ENCODE results near the gene TMPO. TPM values are rescaled to one million over a fixed set of nuclear protein-coding genes. Genes with fewer than 3 reads are reported as not detected.
"Not testable (repeated sequence)": the region's sequence is repeated elsewhere in the genome, so short reads cannot be mapped to it uniquely, and the experiment has no call there.

Gene TMPO
- total RNA-seq, 3 donors from 2014 or later: 46.7 to 83.6 (median 69.8) TPM

DNA sequence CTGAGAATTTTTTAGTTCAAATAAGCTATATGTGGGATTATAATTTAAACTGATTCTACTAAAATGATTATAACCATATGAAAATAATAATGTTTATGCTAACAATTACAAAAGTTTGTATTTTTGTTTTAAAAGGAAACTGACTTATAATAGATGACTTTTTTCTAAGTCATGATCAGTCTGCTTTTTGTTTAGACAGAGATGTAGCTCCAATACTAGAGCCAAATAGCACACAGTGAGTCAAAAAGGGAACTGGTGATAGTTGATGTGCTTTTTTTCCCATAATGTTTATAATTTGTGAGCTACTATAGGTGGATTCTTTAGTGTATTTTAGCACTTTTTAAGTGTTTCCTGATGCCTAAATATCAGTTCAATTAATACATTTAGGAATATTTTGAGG is 28.3 kb downstream of the TMPO start:
- H3K36me3 ChIP-seq (ENCODE audit: low read depth): no peaks in the 10 kb centered on the region
- TF ChIP-seq, protein P1, sequence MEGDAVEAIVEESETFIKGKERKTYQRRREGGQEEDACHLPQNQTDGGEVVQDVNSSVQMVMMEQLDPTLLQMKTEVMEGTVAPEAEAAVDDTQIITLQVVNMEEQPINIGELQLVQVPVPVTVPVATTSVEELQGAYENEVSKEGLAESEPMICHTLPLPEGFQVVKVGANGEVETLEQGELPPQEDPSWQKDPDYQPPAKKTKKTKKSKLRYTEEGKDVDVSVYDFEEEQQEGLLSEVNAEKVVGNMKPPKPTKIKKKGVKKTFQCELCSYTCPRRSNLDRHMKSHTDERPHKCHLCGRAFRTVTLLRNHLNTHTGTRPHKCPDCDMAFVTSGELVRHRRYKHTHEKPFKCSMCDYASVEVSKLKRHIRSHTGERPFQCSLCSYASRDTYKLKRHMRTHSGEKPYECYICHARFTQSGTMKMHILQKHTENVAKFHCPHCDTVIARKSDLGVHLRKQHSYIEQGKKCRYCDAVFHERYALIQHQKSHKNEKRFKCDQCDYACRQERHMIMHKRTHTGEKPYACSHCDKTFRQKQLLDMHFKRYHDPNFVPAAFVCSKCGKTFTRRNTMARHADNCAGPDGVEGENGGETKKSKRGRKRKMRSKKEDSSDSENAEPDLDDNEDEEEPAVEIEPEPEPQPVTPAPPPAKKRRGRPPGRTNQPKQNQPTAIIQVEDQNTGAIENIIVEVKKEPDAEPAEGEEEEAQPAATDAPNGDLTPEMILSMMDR (IDR thresholded peaks at IDR 0.05): no peak
- no peak overlapping the region for H3K4me3 ChIP-seq
- no peaks in the 10 kb centered on the region for H3K9me3 ChIP-seq
- H3K4me1 ChIP-seq (ENCODE audit: low read depth): no peaks in the 10 kb centered on the region
- no peak for ATAC-seq
- DNase-seq: no peak
- intact Hi-C loops (cut with DNase I, micrococcal nuclease): no loop called here

DNA sequence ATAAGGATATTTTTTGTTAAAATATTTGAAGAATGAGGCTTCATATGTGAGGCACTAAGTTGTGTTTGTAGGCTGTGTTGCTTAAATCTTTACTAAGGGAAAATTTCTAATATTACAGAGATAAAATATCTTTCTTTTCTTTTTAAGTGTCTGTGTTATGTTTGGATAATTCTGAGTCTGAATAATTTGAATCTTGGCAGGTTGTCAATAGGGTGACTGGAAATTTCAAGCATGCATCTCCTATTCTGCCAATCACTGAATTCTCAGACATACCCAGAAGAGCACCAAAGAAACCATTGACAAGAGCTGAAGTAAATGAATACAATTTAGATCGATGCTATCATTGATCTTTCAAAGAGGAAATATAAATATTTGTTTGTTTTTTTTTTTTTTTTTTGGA is 29.4 kb downstream of the TMPO start:
- Histone ChIP-seq H3K4me3 (no peak overlapping the region), H3K9me3 (no peaks in the 10 kb centered on the region), H3K36me3 (ENCODE audit: low read depth) (no peaks in the 10 kb centered on the region), H3K4me1 (ENCODE audit: low read depth) (no peaks in the 10 kb centered on the region)
- DNase-seq: no peak
- no peak for ATAC-seq
- TF ChIP-seq, protein P1 (IDR thresholded peaks at IDR 0.05): no peak
- intact Hi-C loops (cut with DNase I, micrococcal nuclease): no loop called here

DNA sequence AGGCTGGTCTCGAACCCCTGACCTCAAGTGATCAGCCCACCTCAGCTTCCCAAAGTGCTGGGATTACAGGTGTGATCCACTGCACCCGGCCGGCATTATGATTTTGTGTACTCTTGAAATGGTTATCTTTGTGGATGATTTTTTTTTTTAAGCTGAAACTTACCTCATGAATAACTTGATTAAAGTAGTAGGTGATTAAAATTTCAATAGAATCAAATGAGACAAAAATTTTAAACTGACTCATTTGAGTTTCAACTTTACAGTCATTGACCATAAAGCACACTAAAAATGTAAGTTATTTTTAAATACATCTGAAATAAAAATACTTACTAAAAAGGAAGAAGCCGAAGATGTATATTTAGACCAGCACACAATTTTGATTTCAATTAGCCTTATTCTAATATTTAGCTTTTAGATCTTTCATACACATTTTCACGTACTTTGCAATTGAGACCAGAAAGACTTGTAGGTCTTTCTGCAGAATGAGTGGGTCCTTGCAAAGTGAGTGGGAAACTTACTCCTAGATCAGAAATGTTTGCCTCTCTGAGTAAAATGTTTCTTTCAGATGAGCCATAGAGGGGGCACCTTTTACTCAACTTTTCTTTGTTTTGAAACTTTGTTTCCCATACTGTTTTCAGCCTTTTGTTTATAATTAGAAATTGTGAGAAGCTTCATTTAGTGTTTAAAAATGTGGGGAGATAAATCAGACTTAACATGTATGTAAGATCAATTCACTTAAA is 34.2 kb downstream of the TMPO start:
- Histone ChIP-seq H3K4me3 (no peak overlapping the region), H3K9me3 (no peaks in the 10 kb centered on the region), H3K4me1 (ENCODE audit: low read depth) (no peaks in the 10 kb centered on the region), H3K36me3 (ENCODE audit: low read depth) (no peaks in the 10 kb centered on the region)
- TF ChIP-seq, protein P1 (IDR thresholded peaks at IDR 0.05): no peak
- intact Hi-C loops (cut with DNase I, micrococcal nuclease): no loop called here
- ATAC-seq: no peak
- DNase-seq: no peak

DNA sequence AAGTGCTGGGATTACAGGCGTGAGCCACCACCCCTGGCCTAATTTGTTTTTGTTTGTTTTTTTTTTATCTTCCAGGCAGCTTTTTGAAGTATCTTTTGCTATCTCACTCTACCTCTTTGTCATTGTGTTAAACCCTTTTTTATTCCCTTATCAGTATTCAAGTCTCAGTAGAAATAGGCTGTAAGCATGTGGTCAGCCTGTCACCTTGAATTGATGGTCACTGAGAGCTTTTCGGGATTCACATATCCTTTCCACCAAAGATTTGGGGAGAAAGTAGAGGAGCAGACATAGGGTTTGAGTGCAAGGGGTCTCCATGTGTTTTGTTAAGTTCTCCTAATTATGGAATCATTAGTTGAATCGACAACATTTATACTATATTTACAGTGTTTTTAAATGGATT is 36.4 kb downstream of the TMPO start:
- Histone ChIP-seq H3K4me3 (no peak overlapping the region), H3K36me3 (ENCODE audit: low read depth) (no peaks in the 10 kb centered on the region), H3K4me1 (ENCODE audit: low read depth) (no peaks in the 10 kb centered on the region), H3K9me3 (no peaks in the 10 kb centered on the region)
- DNase-seq (no peak), ATAC-seq (no peak)
- intact Hi-C loops (cut with DNase I, micrococcal nuclease): no loop called here
- TF ChIP-seq, protein P1 (IDR thresholded peaks at IDR 0.05): no peak

DNA sequence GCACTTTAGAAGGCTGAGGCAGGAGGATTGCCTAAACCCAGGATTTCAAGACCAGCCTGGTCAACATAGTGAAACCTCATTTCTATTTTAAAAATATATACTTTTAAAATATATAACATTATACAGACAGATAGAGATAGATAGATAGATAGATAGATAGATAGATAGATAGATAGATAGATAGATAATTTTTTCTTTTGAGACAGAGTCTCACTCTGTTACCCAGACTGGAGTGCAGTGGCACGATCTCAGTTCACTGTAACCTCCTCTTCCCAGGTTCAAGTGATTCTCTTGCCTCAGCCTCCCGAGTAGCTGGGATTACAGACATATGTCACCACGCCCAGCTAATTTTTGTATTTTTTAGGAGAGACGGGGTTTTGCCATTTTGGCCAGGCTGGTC is 42.7 kb downstream of the TMPO start:
- intact Hi-C loops (cut with DNase I, micrococcal nuclease); H3K4me1 ChIP-seq (ENCODE audit: low read depth); H3K36me3 ChIP-seq (ENCODE audit: low read depth); H3K9me3 ChIP-seq; DNase-seq; H3K4me3 ChIP-seq; ATAC-seq: not testable (repeated sequence)

DNA sequence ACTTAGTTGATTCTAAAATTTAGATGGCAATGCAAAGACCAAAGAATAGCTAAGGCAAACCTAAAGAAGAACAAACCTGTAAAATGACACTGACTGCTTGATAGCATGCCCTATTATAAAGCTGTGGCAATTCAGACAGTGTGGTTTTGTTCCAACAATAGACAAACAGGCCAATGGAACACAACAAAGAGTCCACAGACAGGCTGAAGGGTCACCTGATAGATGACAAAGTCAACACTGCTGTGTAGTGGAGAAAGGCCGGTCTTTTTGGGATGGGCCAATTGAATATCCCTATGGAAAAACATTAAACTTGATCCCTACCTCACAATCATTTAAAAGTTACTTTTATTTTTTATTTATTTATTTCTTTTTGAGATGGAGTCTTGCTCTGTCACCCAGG is 44.3 kb downstream of the TMPO start:
- H3K9me3 ChIP-seq: no peaks in the 10 kb centered on the region
- DNase-seq: no peak
- no peaks in the 10 kb centered on the region for H3K4me1 ChIP-seq (ENCODE audit: low read depth)
- TF ChIP-seq, protein P1 (IDR thresholded peaks at IDR 0.05): no peak
- H3K36me3 ChIP-seq (ENCODE audit: low read depth): no peaks in the 10 kb centered on the region
- intact Hi-C loops (cut with DNase I, micrococcal nuclease): loop anchor here in 1 of 2 donors (10.0 kb wide), 1 partner anchor 85 kb away; the partner anchor contains the start of genes APAF1 and IKBIP
- H3K4me3 ChIP-seq: no peak overlapping the region
- ATAC-seq: no peak

Data from mucosa of descending colon (tissue), 3 donors.